ENCODE measurements around the gene ALOX15B. TPM values are rescaled to one million over a fixed set of nuclear protein-coding genes. Genes with fewer than 3 reads are reported as not detected.

Gene ALOX15B
- total RNA-seq, 4 donors from 2014 or later: 13.9 to 116 (median 59.9) TPM

DNA sequence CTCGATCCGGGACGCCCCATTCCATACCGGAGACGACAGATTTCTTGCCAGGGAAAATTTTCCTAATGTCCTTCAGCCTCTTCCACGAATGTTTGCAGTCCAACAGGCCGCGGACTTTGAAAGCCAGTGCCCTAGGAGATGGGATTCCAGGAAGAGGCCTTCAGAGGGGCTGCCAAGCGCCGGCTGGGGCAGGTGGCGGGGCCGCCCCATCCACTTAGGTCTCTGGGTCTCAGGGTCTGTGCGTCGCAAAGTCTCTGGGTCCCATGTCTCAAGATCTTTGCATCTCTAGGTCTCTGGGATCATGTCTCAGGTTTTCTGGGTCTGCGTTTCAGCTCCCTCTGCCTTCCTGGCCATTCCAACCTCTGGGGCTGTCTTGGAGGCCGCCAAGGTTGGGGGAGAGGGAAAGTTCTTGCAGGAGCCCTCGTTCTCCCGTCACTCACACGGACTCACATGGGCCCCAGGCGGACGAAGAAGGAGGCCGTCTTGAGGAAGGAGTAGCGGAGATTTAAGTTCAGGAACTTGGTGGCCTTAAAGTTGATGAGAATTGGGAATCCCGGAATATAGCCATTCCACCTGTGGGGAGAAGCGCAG is 41.4 kb downstream of the ALOX15B start:
- no peak overlapping the region for H3K4me3 ChIP-seq (ENCODE audit: low read depth, poor library complexity, severe bottlenecking)
- 19 to 22% methylated on average over 22 to 25 of the region's 25 CpGs for WGBS, 2 donors
- intact Hi-C loops (cut with DNase I; ENCODE audit: low total_unique reads): no loop called here
- no peak for DNase-seq (ENCODE audit: low spot score in 2 of 2)
- TF ChIP-seq POLR2A (IDR thresholded peaks at IDR 0.05): no peak
- TF ChIP-seq, protein P1, sequence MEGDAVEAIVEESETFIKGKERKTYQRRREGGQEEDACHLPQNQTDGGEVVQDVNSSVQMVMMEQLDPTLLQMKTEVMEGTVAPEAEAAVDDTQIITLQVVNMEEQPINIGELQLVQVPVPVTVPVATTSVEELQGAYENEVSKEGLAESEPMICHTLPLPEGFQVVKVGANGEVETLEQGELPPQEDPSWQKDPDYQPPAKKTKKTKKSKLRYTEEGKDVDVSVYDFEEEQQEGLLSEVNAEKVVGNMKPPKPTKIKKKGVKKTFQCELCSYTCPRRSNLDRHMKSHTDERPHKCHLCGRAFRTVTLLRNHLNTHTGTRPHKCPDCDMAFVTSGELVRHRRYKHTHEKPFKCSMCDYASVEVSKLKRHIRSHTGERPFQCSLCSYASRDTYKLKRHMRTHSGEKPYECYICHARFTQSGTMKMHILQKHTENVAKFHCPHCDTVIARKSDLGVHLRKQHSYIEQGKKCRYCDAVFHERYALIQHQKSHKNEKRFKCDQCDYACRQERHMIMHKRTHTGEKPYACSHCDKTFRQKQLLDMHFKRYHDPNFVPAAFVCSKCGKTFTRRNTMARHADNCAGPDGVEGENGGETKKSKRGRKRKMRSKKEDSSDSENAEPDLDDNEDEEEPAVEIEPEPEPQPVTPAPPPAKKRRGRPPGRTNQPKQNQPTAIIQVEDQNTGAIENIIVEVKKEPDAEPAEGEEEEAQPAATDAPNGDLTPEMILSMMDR (IDR thresholded peaks at IDR 0.05): no peak

DNA sequence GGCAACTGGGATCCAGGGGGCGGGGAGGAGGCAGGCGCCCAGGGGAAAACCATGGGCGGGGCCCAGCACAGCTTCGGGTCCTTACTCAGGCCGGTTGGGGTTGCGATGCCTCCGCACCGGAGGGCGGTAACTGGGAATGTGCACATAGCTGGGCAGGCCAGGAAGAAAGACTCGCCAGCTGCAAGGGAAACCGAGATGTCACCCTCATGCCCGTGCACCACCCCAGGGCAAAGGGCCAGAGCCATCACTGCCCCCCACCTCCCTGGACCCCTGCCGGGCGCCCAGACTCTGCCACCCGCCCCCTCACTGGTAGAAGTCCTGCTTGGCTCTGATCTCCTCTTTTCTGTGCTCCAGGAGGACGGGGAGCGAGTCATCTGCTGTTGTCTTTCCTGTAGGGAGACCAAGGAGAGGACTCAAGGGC is 42.0 kb downstream of the ALOX15B start:
- intact Hi-C loops (cut with DNase I; ENCODE audit: low total_unique reads): no loop called here
- DNase-seq (ENCODE audit: low spot score in 2 of 2): no peak
- no peak overlapping the region for H3K4me3 ChIP-seq (ENCODE audit: low read depth, poor library complexity, severe bottlenecking)
- 30 to 32% methylated on average over 14 to 16 of the region's 17 CpGs for WGBS, 2 donors
- TF ChIP-seq POLR2A (IDR thresholded peaks at IDR 0.05): no peak
- TF ChIP-seq, protein P1 (IDR thresholded peaks at IDR 0.05): no peak

DNA sequence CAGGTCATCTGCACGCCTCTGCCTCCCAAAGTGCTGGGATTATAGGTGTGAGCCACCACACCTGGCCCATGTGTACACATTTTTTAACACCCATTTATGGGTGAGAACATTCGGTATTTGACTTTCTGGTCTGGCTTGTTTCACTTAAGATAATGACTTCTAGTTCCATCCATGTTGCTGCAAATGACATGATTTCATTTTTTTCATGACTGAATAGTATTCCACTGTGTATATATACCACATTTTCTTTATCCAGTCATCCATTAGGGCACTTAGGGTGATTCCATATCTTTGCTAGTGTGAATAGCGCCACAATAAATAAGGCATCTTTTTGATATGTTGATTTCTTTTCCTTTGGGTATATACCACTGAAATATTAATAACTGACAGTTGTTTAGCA is 43.0 kb downstream of the ALOX15B start:
- DNase-seq (ENCODE audit: low spot score in 2 of 2): no peak
- no peak overlapping the region for H3K4me3 ChIP-seq (ENCODE audit: low read depth, poor library complexity, severe bottlenecking)
- intact Hi-C loops (cut with DNase I; ENCODE audit: low total_unique reads): no loop called here
- 88 to 94% methylated on average over 3 of the region's 3 CpGs for WGBS, 2 donors
- TF ChIP-seq, protein P1 (IDR thresholded peaks at IDR 0.05): no peak
- no peak for TF ChIP-seq POLR2A (IDR thresholded peaks at IDR 0.05)

DNA sequence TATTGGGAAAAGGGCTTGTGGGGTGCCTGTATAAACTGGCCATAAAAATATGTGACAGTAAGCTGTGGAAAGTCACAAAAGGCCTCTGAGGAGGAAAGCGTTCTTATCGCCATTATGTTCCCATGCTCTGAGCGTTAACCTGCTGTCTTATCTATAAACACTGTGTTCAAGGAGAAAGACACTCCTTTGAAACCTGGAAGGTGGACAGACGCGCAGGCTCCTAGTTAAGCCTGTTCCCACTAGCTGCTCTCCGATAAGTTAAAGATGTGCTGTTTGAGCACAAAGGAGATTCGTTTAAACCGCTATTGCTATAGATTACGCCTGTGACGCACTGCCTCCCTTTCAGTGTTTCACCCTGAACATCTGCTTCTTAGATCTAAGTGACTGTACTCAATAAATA is 43.4 kb downstream of the ALOX15B start:
- intact Hi-C loops (cut with DNase I; ENCODE audit: low total_unique reads): no loop called here
- TF ChIP-seq POLR2A (IDR thresholded peaks at IDR 0.05): no peak
- TF ChIP-seq, protein P1 (IDR thresholded peaks at IDR 0.05): no peak
- DNase-seq (ENCODE audit: low spot score in 2 of 2): no peak
- H3K4me3 ChIP-seq (ENCODE audit: low read depth, poor library complexity, severe bottlenecking): no peak overlapping the region
- 86 to 88% methylated on average over 10 of the region's 10 CpGs for WGBS, 2 donors

DNA sequence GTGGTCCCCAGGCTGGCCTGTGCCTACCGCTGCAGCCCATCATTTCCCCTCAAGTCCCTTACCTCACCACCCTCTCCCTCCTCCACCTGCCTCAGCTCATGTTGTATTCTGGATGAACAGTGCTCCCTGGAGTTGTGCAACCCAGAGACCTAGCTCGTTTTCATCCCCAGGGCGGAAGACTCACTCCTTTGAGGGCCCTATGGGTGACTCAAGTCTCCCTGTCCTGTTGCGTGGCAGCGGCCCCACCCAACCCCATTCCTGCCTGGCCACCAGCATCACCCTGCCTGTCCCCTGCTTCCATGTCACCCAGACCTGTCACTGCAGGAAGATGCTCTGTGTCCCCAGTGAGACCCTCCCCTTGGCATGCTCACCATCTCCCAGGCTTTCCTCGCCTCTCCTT is 45.4 kb downstream of the ALOX15B start:
- H3K4me3 ChIP-seq (ENCODE audit: low read depth, poor library complexity, severe bottlenecking): no peak overlapping the region
- intact Hi-C loops (cut with DNase I; ENCODE audit: low total_unique reads): no loop called here
- TF ChIP-seq POLR2A (IDR thresholded peaks at IDR 0.05): no peak
- TF ChIP-seq, protein P1 (IDR thresholded peaks at IDR 0.05): no peak
- DNase-seq (ENCODE audit: low spot score in 2 of 2): no peak
- 76 to 84% methylated on average over 6 of the region's 6 CpGs for WGBS, 2 donors
